Measurements from ENCODE around the gene CR1.
"Not testable (repeated sequence)": the region's sequence is repeated elsewhere in the genome, so short reads cannot be mapped to it uniquely, and the experiment has no call there.

CR1 gene

DNA sequence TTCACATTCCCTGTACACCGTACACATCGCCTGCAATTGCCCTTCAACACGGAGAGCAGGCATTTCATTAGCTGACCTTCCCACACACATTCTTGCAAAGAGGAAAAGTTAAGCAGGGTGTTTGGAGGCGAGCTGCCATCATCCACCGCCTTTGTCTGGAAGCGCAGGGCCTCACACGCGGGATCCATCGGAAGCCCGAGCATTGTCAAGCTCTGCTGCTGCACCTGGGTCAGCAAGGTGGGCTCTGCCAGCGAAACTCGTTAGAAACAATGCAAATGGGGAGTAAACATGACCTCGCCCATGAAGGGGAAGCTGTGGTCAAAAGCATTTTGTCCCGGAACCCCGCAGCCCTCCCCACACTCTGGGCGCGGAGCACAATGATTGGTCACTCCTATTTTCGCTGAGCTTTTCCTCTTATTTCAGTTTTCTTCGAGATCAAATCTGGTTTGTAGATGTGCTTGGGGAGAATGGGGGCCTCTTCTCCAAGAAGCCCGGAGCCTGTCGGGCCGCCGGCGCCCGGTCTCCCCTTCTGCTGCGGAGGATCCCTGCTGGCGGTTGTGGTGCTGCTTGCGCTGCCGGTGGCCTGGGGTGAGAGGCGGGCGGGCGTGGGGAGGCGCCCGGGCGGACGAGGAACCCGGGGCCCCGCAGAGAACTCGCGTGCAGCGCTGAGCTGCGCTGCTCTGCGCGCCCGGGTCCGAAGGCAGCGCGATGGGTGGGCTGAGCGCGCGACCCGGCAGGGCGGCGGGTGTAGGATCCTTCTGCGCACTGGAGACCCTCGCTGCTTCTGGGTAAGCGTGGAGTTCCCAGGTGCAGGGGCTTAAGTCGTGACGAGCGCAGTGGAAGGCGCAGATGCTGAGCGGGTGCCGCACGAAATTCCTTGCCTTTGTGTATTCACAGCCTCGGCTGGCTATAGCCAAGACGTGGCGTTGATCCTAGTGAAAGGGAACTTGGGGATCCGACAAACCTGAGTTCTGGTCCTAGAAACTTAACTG, at the start of gene CR1:
TSS of gene CR1 (plus strand) at position 357 of the 992 bp plus-strand sequence. CDS start at position 468, 111 bp downstream.
- peak; percentile 65 for DNase-seq

DNA sequence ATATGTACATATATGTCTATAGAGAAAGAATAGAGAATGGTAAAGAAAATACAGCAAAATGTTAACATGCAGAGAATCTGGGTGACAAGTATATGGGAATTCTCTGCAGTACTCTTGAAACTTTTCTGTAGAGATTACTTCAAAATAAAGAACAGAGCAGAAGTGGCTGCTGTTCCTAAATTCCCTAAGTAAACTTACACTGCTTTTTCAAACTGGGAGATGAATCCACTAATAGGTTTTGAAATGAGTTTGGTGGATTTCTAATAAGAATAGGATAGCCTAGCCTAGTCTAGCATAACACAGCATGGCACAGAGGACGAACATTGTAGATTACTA, 42.3 kb upstream of the CR1 start:
- no peak for DNase-seq

DNA sequence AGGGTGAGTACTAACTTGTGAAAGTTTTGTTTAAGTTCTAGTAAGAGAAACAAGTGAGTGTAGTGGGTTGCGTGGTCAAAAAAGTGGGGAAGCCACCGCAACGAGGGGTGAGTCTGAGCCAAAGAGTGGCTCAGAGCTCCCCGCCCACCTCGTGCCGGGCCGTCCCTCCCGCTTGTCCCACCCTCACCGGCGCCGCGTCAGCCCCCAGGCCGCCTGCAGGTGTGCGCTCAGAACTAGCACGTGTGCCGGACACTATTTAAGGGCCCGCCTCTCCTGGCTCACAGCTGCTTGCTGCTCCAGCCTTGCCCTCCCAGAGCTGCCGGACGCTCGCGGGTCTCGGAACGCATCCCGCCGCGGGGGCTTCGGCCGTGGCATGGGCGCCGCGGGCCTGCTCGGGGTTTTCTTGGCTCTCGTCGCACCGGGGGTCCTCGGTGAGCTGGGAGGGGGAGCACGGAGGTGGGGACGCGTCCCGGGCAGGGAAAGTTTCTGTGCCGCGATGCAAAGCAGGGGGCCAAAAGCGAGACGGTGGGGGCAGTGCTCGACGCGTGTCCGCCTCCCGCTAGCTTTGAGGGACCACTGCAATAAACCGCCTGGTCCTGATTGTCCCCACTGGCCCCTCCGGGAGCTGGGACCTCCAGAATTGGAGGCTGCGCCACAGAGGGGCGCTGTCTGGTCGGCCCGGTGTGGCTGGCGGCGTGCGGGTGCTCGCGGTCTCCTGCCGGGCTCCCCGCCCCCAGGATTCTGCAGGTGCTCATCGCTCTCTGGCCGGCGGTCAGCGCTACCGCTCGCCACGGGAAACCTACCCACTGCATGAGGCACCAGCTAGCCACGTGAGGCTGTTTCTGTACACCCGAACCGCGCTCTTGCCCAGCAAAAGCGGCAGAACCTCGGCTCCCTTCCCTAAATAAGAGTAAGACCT, 41.7 kb upstream of the CR1 start, which contains the start of gene CR2:
TSS of gene CR2 (plus strand) at position 283 of the 919 bp plus-strand sequence. CDS start at position 374, 91 bp downstream.
- DNase-seq, result peak; percentile 94

DNA sequence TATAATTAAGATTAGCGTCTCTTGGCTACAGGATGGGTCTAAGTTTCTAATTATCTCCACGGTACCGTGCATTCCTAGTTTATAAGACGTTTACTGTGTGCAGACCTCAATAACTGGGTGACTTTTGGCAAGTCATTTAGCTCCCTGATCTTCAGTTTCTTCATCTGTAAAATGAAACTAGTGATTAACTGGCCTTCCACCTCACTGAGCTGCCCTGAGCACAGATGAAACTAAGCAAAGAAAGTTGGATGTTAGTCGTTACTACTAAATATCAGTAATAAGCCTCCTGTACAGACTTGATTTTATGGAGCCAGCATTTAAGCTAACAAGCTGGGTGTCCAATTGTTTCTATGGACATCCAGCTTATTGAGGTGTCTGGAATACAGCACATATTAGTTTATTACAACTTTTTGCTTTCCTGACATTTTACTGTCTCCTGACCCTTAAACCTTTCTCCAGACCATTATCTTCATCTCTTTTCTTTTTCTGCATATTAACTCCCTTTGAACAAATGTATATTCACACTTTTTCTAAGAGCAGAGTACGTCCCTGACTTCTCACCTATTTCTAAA, 40.7 kb upstream of the CR1 start:
- peak; percentile 38 for DNase-seq

DNA sequence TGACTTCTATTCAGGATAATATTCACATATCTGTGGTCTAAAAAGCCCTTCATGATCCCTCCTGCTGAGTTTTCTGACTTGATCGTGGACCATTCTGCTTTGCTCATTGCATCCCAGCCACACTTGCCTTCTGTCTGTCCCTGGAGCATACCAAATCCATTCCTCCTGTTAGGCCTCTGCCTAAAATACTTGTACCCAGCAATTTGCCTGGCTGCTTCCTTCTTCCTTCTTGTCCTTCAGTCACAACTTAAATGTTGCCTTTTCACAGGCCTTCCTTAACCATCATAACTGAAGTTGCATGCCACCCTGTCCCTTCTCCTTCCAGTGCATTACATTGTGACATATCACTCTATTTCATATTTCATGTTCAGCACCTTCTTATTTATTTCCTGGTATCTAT, 37.5 kb upstream of the CR1 start:
- no peak for DNase-seq

DNA sequence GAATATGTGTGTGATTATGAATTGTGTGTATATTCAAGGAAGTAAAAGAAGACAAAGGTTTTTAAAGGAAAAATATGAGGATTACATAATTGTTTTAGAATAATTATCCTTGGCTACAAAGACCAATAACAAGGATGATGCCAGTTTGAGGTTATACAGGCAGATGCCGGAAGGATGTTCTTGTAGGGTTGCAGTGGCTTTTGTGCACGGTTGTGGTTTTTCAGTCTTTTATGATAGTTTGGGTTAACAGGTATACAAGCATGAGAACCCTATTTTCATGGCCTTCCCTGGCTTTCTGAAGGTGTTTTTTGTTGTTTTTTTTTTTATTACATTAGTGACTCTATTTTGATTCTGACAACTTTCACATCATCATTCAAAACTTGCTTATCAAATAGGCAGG, 36.9 kb upstream of the CR1 start:
- no peak for DNase-seq

DNA sequence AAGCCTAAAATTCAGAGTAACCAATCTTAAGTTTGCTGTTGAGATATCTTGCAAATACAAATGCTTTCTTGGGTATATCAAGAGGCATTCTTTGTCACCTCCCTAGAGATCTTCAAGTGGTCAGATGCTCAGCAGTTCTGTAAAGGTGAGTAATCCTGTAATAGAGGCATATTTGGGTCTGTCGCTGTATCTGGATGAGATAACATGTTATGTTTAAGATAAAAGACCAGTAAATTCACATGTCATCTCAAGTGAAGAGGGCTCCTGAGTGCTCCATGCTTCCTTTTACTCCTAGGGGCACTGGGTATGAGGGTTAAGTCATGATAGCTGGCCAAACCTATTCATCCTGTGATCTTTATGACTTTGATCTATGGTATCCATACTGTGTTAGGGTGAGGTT, 34.3 kb upstream of the CR1 start:
- no peak for DNase-seq

- no peak for DNase-seq
Observed at GRCh38 chr1:207462535-207462934, 33.4 kb upstream of the CR1 start.

DNA sequence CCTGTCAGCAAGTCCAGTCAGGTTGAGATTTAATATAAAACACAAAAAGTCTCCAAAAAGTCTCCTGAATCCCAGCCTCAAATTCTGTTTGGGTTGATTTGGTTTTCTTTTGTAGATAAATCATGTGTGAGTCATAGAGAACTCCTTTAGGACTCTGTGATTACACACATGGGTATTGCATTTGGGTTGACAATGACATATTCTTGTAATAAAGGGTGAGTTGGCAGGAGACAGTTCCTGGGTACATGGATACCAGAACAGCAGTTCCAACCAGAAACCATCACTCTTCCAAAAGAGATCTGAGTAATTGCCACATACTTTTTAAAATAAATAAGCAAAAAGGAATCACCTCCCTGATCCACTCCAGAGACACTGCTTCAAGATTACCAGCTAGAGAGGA, 32.9 kb upstream of the CR1 start:
- peak; percentile 12 for DNase-seq

DNA sequence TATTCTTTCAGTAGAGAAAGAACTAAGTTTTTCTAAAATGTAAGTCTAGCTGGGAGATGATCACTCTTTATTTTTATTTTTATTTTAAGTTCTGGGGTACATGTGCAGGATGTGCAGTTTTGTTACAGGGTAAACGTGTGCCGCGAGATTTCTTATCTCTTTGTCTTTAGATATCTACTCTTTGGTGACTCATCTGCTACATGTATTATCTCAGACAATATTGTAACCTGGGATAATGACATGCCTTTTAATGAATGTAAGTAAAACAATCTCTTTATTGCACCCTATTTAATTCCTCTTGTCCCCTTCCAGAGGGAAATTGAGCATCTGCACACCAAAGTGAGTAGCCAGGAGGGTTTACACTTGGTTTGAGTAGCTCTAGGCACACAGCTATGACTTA, 32.4 kb upstream of the CR1 start:
- DNase-seq, result no peak

DNA sequence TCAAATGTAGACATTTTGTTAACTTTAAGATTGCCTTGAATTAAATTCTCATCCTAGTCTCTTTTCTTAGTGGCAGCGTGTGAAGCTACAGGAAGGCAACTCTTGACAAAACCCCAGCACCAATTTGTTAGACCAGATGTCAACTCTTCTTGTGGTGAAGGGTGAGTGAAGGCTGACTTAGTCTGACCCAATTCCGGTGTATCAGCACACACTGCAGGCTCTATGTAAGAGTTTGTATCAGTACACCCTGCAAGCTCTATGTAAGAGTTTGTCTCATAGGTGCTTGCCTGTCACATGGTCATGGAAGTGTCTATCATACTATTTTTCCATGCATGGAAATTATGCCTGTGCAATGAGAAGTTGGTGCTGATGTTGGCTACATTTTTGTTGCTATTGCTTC, 25.0 kb upstream of the CR1 start:
- no peak for DNase-seq

DNA sequence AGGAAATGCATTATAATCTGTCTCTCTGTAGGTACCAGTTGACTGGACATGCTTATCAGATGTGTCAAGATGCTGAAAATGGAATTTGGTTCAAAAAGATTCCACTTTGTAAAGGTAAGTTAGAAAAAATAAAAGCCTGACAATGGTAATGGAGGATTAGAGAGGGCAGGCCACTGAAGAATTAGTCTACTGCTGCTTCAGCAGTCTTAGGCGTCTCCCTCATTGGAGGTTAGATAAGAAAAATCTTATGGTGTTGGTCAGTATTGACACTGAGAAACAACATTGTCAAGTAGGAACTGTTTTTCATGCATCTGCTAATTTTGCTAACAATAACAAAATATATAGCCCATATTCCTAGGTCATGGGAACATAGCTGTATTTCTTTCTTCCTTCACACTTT, 21.7 kb upstream of the CR1 start:
- DNase-seq, result no peak

DNA sequence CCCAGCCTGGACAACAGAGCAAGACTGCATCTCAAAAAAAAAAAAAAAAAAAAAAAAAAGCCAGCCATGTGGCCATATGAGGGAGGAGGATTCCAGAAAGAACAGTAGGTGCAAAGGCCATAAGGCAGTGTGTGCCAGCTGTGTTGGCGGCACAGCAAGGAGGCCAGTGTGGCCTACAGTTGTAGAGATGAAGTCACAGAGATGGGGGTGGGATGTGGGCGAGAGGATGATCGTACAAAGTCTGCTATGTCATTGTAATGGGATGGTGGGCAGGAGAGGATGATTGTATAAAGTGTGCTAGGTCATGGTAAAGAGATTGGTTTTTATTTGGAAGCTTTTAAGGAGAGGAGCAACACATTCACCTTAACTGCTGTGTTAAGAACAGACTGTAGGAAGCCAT, 9.8 kb upstream of the CR1 start:
- no peak for DNase-seq

DNA sequence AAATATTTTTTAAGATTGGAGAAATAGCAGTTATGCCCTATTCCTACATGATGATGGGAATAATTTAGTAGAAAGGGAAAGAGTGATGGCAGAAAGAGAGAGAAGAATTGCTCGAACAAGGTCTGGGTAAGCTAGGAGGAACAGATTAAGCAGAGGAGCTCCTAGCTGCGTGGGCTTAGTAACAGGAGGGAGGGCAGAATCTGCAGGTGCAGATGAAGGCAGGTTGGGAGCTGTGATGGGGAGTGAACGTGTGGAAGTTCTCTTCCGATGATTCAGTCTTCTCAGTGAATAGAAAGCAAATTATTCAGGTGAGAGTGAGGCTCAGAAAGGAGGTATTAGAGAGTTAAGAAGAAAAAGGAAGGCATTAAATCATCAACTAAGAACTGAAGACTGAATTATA, 8.3 kb upstream of the CR1 start:
- no peak for DNase-seq

- no peak for DNase-seq
Observed at GRCh38 chr1:207493212-207493611, 2.7 kb upstream of the CR1 start.

- no peak for DNase-seq
Observed at GRCh38 chr1:207494171-207494570, 1.8 kb upstream of the CR1 start.

DNA sequence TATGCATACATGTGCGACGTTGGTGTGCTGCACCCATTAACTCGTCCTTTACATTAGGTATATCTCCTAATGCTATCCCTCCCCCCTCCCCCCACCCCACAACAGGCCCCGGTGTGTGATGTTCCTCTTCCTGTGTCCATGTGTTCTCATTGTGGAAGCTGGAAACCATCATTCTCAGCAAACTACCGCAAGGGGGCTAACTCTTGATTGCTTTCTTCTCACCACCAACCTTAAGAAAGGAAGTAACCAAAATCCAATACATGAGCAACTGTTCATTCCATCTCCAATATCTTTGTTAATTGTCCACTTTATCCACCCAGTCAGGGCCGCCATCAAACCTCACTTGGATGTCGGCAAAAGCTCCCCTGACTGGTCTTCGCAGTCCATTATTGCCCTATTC, 676 bp upstream of the CR1 start:
- DNase-seq, result not testable (repeated sequence)

- no peak for DNase-seq
Observed at GRCh38 chr1:207497941-207498340, 2.0 kb downstream of the CR1 start.

GRCh38 chr1:207499573-207499972, 3.6 kb downstream of the CR1 start:
- DNase-seq, result peak; percentile 92

DNA sequence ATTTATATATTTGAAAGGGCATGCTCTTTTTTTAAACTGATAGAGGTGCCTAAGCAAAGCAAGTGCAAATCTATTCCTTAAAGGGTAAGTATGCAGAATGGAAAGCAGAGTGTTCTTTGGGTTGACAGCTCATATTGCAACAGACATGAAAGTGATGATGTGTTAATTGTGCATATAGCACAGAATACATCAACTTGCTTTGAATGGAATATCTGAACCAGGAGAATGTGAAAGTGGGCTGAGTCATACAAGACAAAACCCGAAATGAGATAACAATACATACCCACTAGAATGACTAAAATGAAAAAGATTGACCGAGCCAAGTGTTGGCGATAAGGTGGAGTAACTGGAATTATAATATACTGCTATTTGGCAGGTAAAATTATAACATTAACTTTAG, 4.3 kb downstream of the CR1 start:
- DNase-seq, result no peak

DNA sequence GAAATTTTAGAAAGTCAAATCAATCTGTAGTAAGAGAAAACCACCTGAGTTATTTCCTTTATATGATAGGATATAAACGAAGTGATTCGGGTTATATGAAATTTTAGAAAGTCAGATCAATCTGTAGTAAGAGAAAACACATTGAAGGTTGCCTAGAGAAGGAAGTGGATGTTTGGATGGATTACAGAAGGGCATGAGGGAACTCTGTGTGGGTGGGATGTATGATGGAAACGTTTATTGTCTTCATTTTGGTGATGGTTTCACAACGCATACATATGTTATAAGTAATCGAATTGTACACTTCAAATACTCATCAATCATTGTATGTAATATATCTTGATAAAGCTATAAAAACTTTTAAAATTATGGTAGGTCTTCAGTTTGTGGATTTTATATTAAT, 5.1 kb downstream of the CR1 start:
- no peak for DNase-seq

- no peak for DNase-seq
Observed at GRCh38 chr1:207502726-207503125, 6.8 kb downstream of the CR1 start.

GRCh38 chr1:207503950-207504349, 8.0 kb downstream of the CR1 start:
- DNase-seq, result no peak

All from DMS53 (cell line).